GM23338 (cell line): ENCODE data around the gene MPRIP. TPM values are rescaled to one million over a fixed set of nuclear protein-coding genes. Genes with fewer than 3 reads are reported as not detected.

Experiments used
- ATAC-seq: fragments of 200-7000 bp; cut with Tn5 transposase; 3 replicates; pipeline ENCODE4 v1.9.1; 2020
- DNase-seq: peaks from one replicate; pipeline ENCODE4 v3.0.0-alpha.2; 2015; ENCODE audit warnings: low spot score
- H2AFZ ChIP-seq: fragments of 200-600 bp; sonication (generic); 2 replicates; pipeline ENCODE4 v1.8.0; 2016; ENCODE audit warnings: antibody characterized with exemption, mild to moderate bottlenecking, moderate library complexity
- H3F3A ChIP-seq: fragments of 200-600 bp; sonication (generic); replicated peaks from 2 replicates; pipeline ENCODE4 v1.8.0; 2017; ENCODE audit warnings: antibody characterized with exemption, mixed run types, low read depth
- H3K27ac ChIP-seq: fragments of 200-600 bp; sonication (generic); 2 replicates; pipeline ENCODE4 v1.6.1; 2016; ENCODE audit warnings: low read depth
- H3K27me3 ChIP-seq: fragments of 200-600 bp; sonication (generic); 2 replicates; pipeline ENCODE4 v1.8.0; 2016; ENCODE audit warnings: mild to moderate bottlenecking, mixed run types, moderate library complexity; ENCODE audit not compliant: insufficient read depth
- H3K36me3 ChIP-seq: fragments of 200-600 bp; sonication (generic); 2 replicates; pipeline ENCODE4 v1.8.0; 2016; ENCODE audit warnings: mild to moderate bottlenecking; ENCODE audit not compliant: insufficient read depth
- H3K4me1 ChIP-seq: fragments of 200-600 bp; sonication (generic); 2 replicates; pipeline ENCODE4 v1.8.0; 2016; ENCODE audit warnings: mild to moderate bottlenecking, moderate library complexity; ENCODE audit not compliant: insufficient read depth
- H3K4me2 ChIP-seq: fragments of 200-600 bp; sonication (generic); 2 replicates; pipeline ENCODE4 v1.7.1; 2017; ENCODE audit warnings: mixed run types
- H3K4me3 ChIP-seq: fragments of 200-600 bp; sonication (generic); 2 replicates; pipeline ENCODE4 v1.6.1; 2016; ENCODE audit warnings: mixed run types
- H3K79me2 ChIP-seq: fragments of 200-600 bp; sonication (generic); replicated peaks from 2 replicates; pipeline ENCODE4 v1.8.0; 2017; ENCODE audit warnings: mild to moderate bottlenecking; ENCODE audit not compliant: insufficient read depth
- H3K9me2 ChIP-seq: fragments of 200-600 bp; sonication (generic); 2 replicates; pipeline ENCODE4 v1.8.0; 2017; ENCODE audit not compliant: insufficient read depth
- H4K20me1 ChIP-seq: fragments of 200-600 bp; sonication (generic); replicated peaks from 2 replicates; pipeline ENCODE4 v1.8.0; 2017; ENCODE audit warnings: mild to moderate bottlenecking; ENCODE audit not compliant: insufficient read depth
- H3K27ac Mint-ChIP-seq: 2 replicates; pipeline ENCODE4 v1.8.0; 2020; ENCODE audit warnings: inconsistent platforms, mild to moderate bottlenecking, moderate library complexity, mixed read lengths
- H3K27me3 Mint-ChIP-seq: 3 replicates; pipeline ENCODE4 v1.8.0; 2022; ENCODE audit warnings: low read depth, mild to moderate bottlenecking, moderate library complexity, mixed read lengths, inconsistent platforms; ENCODE audit not compliant: insufficient read depth, poor library complexity
- H3K36me3 Mint-ChIP-seq: 3 replicates; pipeline ENCODE4 v1.8.0; 2021; ENCODE audit warnings: low read depth, mild to moderate bottlenecking, inconsistent platforms, moderate library complexity, mixed read lengths
- H3K4me1 Mint-ChIP-seq: 3 replicates; pipeline ENCODE4 v1.8.0; 2020; ENCODE audit warnings: mild to moderate bottlenecking, inconsistent platforms, mixed read lengths
- H3K4me3 Mint-ChIP-seq: 3 replicates; pipeline ENCODE4 v1.8.0; 2021; ENCODE audit warnings: moderate library complexity, mild to moderate bottlenecking, inconsistent platforms, mixed read lengths
- H3K9me3 Mint-ChIP-seq: 3 replicates; pipeline ENCODE4 v1.8.0; 2020; ENCODE audit warnings: moderate library complexity, mild to moderate bottlenecking, inconsistent platforms, mixed read lengths
- CREB1 ChIP-seq: fragments of 250-450 bp; sonication (Bioruptor Pico); IDR thresholded peaks from 2 replicates; pipeline ENCODE4 v1.5.0; 2020; ENCODE audit warnings: low read depth, mild to moderate bottlenecking, moderate library complexity
- EZH2 ChIP-seq: fragments of 200-600 bp; sonication (generic); IDR thresholded peaks from one replicate; pipeline ENCODE4 v1.8.0; 2017; ENCODE audit warnings: antibody characterized with exemption, mild to moderate bottlenecking, low read depth; ENCODE audit not compliant: unreplicated experiment
- EZH2phosphoT487 ChIP-seq: fragments of 200-600 bp; sonication (generic); IDR thresholded peaks from one replicate; pipeline ENCODE4 v1.8.1; 2018; ENCODE audit warnings: antibody characterized with exemption; ENCODE audit not compliant: unreplicated experiment
- JUNB ChIP-seq: IDR thresholded peaks from one replicate; pipeline ENCODE4 v1.6.1; 2016; ENCODE audit warnings: antibody characterized with exemption; ENCODE audit not compliant: unreplicated experiment
- NANOG ChIP-seq: IDR thresholded peaks from 2 replicates; pipeline ENCODE4 v1.6.1; 2016; ENCODE audit warnings: antibody characterized with exemption, borderline replicate concordance
- POLR2AphosphoS5 ChIP-seq: IDR thresholded peaks from 2 replicates; pipeline ENCODE4 v1.6.1; 2016; ENCODE audit warnings: antibody characterized with exemption, low read depth
- STAT1 ChIP-seq: IDR thresholded peaks from one replicate; pipeline ENCODE4 v1.6.1; 2016; ENCODE audit warnings: antibody characterized with exemption; ENCODE audit not compliant: unreplicated experiment
- ZNF114 ChIP-seq: fragments of 250-450 bp; sonication (Bioruptor Pico); IDR thresholded peaks from 2 replicates; pipeline ENCODE4 v1.5.0; 2020; ENCODE audit warnings: mild to moderate bottlenecking, moderate library complexity
- ZNF331 ChIP-seq: fragments of 250-450 bp; sonication (Bioruptor Pico); IDR thresholded peaks from 2 replicates; pipeline ENCODE4 v1.5.0; 2020; ENCODE audit warnings: low read depth, mild to moderate bottlenecking, moderate library complexity
- polyA plus RNA-seq: library from polyadenylated mRNA; unstranded; fragments of >200 nt; fragmentation: Nextera tagmentation; extraction: Ambion mirVana; gene quantifications from 2 replicates; pipeline ENCODE4 v1.2.1, GENCODE V29; 2016
- total RNA-seq: library from RNA; depleted of rRNA; stranded (reverse); fragments of >200 nt; shearing (Covaris generic); gene quantifications from 2 replicates; pipeline ENCODE4 v1.2.3, GENCODE V29; 2014
- TF ChIP-seq, protein P1 (sequence below), 2 experiments: fragments of 200-600 bp in 1 of 2; sonication (generic) in 1 of 2; conservative IDR thresholded peaks; 2 replicates each; pipeline versions ENCODE4 v1.5.1 to v1.6.1; 2016 to 2017; ENCODE audit warnings: antibody characterized with exemption in 2 of 2, low read depth in 2 of 2, mild to moderate bottlenecking in 2 of 2, moderate library complexity in 1 of 2
- TF ChIP-seq, protein P2 (sequence below): IDR thresholded peaks from one replicate; pipeline ENCODE4 v1.6.1; 2018; ENCODE audit warnings: antibody characterized with exemption; ENCODE audit not compliant: unreplicated experiment
- TF ChIP-seq, protein P3 (sequence below): IDR thresholded peaks from 2 replicates; pipeline ENCODE4 v1.6.1; 2016; ENCODE audit warnings: antibody characterized with exemption
- TF ChIP-seq, protein P4 (sequence below): fragments of 250-450 bp; sonication (Bioruptor Pico); IDR thresholded peaks from 2 replicates; pipeline ENCODE4 v1.5.0; 2020; ENCODE audit warnings: mild to moderate bottlenecking, moderate library complexity

Gene MPRIP
- total and polyA plus RNA-seq, 2 experiments from 2014 or later = 39.3 to 113 TPM

DNA sequence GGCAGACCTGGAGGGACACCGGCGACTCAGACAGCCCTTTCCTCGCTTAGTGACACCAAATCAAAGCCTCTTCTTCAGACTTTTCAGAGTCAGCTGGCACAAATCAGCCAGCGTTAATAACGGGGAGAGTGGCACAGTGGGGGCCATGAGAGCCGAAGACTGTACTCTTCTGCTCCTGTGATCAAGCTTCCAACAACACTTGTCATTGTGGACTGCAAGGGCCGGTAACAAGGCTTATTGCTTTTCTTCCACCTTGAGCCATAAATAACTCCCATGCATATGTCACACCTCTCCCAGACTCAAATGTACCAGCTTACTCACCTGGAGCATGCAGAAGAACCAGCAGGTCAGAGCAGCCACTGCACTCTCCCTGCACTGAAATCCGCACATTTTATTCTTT lies 181.9 kb downstream of the MPRIP start:
- Histone ChIP-seq H3K4me2 (no peak overlapping the region), H3K79me2 (no peaks in the 10 kb centered on the region), H3F3A (no peaks in the 10 kb centered on the region), H3K36me3 (peaks cover 23% of the 10 kb centered on the region), H4K20me1 (peaks cover 6% of the 10 kb centered on the region; the same call in 1 of the 2 replicates), H3K4me3 (no peak overlapping the region), H3K27ac (no peak overlapping the region), H3K9me2 (no peaks in the 10 kb centered on the region), H3K27me3 (no peaks in the 10 kb centered on the region), H2AFZ (no peak overlapping the region), H3K4me1 (no peaks in the 10 kb centered on the region)
- DNase-seq (no peak), ATAC-seq (no peak)
- Mint-ChIP-seq H3K27ac (no peak overlapping the region), H3K4me3 (no peak overlapping the region), H3K27me3 (peaks cover 16% of the 10 kb centered on the region), H3K36me3 (peaks cover 80% of the 10 kb centered on the region), H3K9me3 (no peaks in the 10 kb centered on the region), H3K4me1 (no peaks in the 10 kb centered on the region; the same call in 1 of the 3 replicates)
- TF ChIP-seq CREB1 (CRISPR knock-in tag) = no peak
- no peak for TF ChIP-seq POLR2AphosphoS5
- TF ChIP-seq NANOG = no peak
- no peak for TF ChIP-seq EZH2phosphoT487
- no peak for TF ChIP-seq EZH2
- TF ChIP-seq, protein P1, sequence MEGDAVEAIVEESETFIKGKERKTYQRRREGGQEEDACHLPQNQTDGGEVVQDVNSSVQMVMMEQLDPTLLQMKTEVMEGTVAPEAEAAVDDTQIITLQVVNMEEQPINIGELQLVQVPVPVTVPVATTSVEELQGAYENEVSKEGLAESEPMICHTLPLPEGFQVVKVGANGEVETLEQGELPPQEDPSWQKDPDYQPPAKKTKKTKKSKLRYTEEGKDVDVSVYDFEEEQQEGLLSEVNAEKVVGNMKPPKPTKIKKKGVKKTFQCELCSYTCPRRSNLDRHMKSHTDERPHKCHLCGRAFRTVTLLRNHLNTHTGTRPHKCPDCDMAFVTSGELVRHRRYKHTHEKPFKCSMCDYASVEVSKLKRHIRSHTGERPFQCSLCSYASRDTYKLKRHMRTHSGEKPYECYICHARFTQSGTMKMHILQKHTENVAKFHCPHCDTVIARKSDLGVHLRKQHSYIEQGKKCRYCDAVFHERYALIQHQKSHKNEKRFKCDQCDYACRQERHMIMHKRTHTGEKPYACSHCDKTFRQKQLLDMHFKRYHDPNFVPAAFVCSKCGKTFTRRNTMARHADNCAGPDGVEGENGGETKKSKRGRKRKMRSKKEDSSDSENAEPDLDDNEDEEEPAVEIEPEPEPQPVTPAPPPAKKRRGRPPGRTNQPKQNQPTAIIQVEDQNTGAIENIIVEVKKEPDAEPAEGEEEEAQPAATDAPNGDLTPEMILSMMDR (conservative IDR thresholded peaks at IDR 0.05; ENCODE audit: low read depth in 2 of 2) = no peak
- TF ChIP-seq, protein P2, sequence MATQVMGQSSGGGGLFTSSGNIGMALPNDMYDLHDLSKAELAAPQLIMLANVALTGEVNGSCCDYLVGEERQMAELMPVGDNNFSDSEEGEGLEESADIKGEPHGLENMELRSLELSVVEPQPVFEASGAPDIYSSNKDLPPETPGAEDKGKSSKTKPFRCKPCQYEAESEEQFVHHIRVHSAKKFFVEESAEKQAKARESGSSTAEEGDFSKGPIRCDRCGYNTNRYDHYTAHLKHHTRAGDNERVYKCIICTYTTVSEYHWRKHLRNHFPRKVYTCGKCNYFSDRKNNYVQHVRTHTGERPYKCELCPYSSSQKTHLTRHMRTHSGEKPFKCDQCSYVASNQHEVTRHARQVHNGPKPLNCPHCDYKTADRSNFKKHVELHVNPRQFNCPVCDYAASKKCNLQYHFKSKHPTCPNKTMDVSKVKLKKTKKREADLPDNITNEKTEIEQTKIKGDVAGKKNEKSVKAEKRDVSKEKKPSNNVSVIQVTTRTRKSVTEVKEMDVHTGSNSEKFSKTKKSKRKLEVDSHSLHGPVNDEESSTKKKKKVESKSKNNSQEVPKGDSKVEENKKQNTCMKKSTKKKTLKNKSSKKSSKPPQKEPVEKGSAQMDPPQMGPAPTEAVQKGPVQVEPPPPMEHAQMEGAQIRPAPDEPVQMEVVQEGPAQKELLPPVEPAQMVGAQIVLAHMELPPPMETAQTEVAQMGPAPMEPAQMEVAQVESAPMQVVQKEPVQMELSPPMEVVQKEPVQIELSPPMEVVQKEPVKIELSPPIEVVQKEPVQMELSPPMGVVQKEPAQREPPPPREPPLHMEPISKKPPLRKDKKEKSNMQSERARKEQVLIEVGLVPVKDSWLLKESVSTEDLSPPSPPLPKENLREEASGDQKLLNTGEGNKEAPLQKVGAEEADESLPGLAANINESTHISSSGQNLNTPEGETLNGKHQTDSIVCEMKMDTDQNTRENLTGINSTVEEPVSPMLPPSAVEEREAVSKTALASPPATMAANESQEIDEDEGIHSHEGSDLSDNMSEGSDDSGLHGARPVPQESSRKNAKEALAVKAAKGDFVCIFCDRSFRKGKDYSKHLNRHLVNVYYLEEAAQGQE = no peak
- TF ChIP-seq ZNF114 (CRISPR knock-in tag) = no peak
- TF ChIP-seq STAT1 = no peak
- TF ChIP-seq ZNF331 = no peak
- TF ChIP-seq, protein P3, sequence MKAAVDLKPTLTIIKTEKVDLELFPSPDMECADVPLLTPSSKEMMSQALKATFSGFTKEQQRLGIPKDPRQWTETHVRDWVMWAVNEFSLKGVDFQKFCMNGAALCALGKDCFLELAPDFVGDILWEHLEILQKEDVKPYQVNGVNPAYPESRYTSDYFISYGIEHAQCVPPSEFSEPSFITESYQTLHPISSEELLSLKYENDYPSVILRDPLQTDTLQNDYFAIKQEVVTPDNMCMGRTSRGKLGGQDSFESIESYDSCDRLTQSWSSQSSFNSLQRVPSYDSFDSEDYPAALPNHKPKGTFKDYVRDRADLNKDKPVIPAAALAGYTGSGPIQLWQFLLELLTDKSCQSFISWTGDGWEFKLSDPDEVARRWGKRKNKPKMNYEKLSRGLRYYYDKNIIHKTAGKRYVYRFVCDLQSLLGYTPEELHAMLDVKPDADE = no peak
- no peak for TF ChIP-seq JUNB
- TF ChIP-seq, protein P4, sequence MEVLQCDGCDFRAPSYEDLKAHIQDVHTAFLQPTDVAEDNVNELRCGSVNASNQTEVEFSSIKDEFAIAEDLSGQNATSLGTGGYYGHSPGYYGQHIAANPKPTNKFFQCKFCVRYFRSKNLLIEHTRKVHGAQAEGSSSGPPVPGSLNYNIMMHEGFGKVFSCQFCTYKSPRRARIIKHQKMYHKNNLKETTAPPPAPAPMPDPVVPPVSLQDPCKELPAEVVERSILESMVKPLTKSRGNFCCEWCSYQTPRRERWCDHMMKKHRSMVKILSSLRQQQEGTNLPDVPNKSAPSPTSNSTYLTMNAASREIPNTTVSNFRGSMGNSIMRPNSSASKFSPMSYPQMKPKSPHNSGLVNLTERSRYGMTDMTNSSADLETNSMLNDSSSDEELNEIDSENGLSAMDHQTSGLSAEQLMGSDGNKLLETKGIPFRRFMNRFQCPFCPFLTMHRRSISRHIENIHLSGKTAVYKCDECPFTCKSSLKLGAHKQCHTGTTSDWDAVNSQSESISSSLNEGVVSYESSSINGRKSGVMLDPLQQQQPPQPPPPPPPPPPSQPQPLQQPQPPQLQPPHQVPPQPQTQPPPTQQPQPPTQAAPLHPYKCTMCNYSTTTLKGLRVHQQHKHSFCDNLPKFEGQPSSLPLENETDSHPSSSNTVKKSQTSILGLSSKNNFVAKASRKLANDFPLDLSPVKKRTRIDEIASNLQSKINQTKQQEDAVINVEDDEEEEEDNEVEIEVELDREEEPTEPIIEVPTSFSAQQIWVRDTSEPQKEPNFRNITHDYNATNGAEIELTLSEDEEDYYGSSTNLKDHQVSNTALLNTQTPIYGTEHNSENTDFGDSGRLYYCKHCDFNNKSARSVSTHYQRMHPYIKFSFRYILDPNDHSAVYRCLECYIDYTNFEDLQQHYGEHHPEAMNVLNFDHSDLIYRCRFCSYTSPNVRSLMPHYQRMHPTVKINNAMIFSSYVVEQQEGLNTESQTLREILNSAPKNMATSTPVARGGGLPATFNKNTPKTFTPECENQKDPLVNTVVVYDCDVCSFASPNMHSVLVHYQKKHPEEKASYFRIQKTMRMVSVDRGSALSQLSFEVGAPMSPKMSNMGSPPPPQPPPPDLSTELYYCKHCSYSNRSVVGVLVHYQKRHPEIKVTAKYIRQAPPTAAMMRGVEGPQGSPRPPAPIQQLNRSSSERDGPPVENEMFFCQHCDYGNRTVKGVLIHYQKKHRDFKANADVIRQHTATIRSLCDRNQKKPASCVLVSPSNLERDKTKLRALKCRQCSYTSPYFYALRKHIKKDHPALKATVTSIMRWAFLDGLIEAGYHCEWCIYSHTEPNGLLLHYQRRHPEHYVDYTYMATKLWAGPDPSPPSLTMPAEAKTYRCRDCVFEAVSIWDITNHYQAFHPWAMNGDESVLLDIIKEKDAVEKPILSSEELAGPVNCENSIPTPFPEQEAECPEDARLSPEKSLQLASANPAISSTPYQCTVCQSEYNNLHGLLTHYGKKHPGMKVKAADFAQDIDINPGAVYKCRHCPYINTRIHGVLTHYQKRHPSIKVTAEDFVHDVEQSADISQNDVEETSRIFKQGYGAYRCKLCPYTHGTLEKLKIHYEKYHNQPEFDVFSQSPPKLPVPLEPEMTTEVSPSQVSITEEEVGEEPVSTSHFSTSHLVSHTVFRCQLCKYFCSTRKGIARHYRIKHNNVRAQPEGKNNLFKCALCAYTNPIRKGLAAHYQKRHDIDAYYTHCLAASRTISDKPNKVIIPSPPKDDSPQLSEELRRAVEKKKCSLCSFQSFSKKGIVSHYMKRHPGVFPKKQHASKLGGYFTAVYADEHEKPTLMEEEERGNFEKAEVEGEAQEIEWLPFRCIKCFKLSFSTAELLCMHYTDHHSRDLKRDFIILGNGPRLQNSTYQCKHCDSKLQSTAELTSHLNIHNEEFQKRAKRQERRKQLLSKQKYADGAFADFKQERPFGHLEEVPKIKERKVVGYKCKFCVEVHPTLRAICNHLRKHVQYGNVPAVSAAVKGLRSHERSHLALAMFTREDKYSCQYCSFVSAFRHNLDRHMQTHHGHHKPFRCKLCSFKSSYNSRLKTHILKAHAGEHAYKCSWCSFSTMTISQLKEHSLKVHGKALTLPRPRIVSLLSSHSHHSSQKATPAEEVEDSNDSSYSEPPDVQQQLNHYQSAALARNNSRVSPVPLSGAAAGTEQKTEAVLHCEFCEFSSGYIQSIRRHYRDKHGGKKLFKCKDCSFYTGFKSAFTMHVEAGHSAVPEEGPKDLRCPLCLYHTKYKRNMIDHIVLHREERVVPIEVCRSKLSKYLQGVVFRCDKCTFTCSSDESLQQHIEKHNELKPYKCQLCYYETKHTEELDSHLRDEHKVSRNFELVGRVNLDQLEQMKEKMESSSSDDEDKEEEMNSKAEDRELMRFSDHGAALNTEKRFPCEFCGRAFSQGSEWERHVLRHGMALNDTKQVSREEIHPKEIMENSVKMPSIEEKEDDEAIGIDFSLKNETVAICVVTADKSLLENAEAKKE (CRISPR knock-in tag) = no peak
